HUES48 (cell line): ENCODE results near the gene IRX5.
A peak's percentile ranks its signal among the peaks of the same experiment; 100 is the strongest.

Experiments used
- H3K27ac ChIP-seq: one replicate; pipeline ENCODE4 v1.7.0; 2013; ENCODE audit warnings: low read depth, low read length, inconsistent platforms
- H3K27me3 ChIP-seq: 2 replicates; pipeline ENCODE4 v1.6.1; 2013; ENCODE audit warnings: mild to moderate bottlenecking, low read length; ENCODE audit not compliant: control insufficient read depth, insufficient read depth
- H3K36me3 ChIP-seq: 2 replicates; pipeline ENCODE4 v1.6.1; 2013; ENCODE audit warnings: low read length; ENCODE audit not compliant: control insufficient read depth, insufficient read depth
- H3K4me1 ChIP-seq: 2 replicates; pipeline ENCODE4 v1.6.1; 2013; ENCODE audit warnings: mild to moderate bottlenecking, low read length; ENCODE audit not compliant: control insufficient read depth, insufficient read depth
- H3K4me3 ChIP-seq: 2 replicates; pipeline ENCODE4 v1.5.1; 2013; ENCODE audit warnings: mild to moderate bottlenecking, low read depth, low read length
- H3K9ac ChIP-seq: 2 replicates; pipeline ENCODE4 v1.6.1; 2013; ENCODE audit warnings: mild to moderate bottlenecking, low read depth, low read length, moderate library complexity
- H3K9me3 ChIP-seq: 2 replicates; pipeline ENCODE4 v1.6.1; 2013; ENCODE audit warnings: low read length; ENCODE audit not compliant: control insufficient read depth, insufficient read depth

The IRX5 gene

DNA sequence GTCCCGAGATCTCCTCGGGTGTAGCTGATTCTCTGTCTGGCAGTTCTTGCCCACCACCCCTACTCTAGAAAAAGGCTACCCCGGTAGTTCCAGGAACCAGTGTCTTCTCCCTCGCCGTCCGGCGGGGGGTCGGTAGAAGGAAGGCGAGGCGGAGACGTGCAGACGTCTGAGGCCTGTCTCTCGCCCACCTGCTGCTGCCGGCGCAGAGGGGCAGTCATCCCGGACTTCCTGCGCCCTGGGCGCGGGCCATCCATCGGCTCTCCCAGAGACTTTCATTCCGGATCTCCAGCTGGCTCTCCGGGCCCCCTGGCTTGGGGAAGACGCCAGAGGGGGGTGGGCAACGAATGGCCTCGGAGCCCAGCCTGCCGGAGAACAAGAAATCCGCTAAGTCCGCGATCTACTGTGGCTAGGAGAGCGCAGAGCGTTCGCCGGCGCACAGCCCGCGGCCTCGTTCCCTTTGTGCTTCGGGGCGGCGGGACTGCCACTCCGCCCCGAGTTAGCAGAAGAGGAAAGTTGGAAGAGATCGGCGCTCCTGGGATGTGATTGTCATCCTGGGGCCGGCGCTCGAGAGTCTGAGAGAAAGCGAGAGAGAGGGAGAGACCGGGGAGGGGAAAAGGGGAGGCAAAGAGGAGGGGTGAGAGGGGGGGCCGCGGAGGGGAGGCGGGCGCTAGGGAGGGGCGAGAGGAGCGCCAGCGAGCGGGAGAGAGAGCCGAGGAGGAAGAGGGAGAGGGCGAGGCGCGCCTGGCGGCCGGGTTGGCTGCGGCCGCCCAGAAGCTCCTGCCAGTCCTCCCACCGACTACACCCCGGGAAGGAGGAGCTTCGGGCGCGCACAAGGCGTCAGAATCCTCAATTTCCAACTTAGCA lies at the start of gene IRX5:
Gene IRX5, plus strand, starts transcription at position 861 of the 864 bp plus-strand sequence. CDS start 334 bp downstream, outside the sequence.
- Histone ChIP-seq H3K27me3 (peaks cover 79% of the 10 kb centered on the region), H3K9ac (no peak within 1 kb of the TSS), H3K36me3 (no peaks in the 10 kb centered on the region), H3K4me3 (peak within 1 kb of the TSS; percentile 83), H3K4me1 (peaks cover 21% of the 10 kb centered on the region), H3K27ac (peak within 1 kb of the TSS; percentile 79), H3K9me3 (no peaks in the 10 kb centered on the region)

DNA sequence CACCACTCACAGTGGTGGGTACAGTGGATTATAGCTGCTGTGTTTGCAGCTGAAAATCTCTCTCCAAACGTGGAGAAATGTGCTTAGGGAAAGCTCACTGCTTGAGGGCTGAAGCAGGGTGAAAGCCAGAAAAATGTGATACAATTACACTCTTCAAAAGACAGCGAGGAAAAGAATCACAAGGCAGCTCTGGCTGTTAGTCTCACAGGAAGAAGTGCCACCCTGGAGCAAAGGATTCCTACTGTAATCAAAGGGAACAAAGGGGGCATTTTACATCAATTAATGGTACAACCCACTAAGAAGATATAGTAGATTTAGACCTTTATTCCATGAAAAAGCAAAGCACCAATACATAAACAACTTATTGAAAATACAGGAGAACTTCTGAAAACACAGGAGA lies 48.1 kb upstream of the IRX5 start:
- H3K4me3 ChIP-seq = no peak overlapping the region
- no peak overlapping the region for H3K9ac ChIP-seq
- H3K36me3 ChIP-seq = no peaks in the 10 kb centered on the region
- no peak overlapping the region for H3K27ac ChIP-seq
- H3K9me3 ChIP-seq = no peaks in the 10 kb centered on the region
- no peaks in the 10 kb centered on the region for H3K4me1 ChIP-seq
- H3K27me3 ChIP-seq = no peaks in the 10 kb centered on the region

DNA sequence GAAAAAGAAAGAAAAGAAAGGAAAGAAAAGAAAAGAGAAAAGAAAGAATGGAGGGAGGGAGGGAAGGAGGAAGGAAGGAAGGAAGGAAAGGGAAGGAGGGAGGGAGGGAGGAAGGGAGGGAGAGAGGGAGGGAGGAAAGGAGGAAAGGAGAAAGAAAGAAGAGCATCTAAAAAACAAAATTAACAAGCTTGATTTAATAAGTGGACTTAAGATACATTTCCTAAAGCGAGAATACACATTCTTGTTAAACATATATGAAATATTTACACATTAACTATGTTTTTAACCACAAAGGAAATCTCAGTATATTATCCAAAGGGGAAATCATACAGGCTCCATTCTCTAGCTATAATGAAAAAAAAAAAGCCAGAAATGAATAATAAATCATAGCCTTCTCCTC lies 47.3 kb upstream of the IRX5 start:
- Histone ChIP-seq H3K4me3 (no peak overlapping the region), H3K9ac (no peak overlapping the region), H3K4me1 (no peaks in the 10 kb centered on the region), H3K9me3 (no peaks in the 10 kb centered on the region), H3K27me3 (no peaks in the 10 kb centered on the region), H3K27ac (no peak overlapping the region), H3K36me3 (no peaks in the 10 kb centered on the region)

DNA sequence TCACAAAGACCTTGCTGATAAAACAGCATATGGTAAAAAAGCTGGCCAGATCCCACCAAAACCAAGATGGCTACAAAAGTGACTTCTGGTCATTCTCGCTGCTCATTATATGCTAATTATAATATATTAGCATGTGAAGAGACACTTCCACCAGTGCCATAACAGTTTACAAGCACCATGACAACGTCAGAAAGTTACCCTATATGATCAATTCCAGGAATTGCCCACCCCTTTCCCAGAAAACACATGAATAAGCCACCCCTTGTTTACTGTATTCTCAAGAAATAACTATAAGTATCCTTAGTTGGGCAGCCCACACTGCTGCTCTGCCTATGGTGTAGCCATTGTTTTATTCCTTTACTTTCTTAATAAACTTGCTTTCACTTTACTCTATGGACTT lies 44.6 kb upstream of the IRX5 start:
- no peaks in the 10 kb centered on the region for H3K36me3 ChIP-seq
- no peaks in the 10 kb centered on the region for H3K9me3 ChIP-seq
- no peak overlapping the region for H3K9ac ChIP-seq
- H3K4me3 ChIP-seq = no peak overlapping the region
- H3K27ac ChIP-seq = no peak overlapping the region
- no peaks in the 10 kb centered on the region for H3K4me1 ChIP-seq
- H3K27me3 ChIP-seq = no peaks in the 10 kb centered on the region

DNA sequence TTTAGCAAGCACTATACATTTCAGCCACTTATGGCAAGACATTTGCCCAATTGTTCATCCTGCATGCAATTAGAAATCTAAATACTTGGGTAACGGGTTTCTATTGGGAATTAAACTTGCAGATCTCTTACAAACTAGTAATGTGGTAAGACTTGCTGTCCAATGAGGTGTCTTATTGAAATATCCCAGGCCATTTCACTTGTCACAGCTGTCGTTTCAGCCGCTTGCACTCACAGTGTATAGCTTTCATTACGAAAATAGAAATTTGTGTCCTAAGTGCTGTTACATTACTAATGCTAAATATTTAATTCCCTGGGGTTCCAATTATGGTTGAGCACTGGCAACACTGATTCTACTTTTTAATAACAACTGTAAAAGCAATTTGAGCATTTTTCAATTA lies 40.3 kb upstream of the IRX5 start:
- Histone ChIP-seq H3K9ac (no peak overlapping the region), H3K4me1 (no peaks in the 10 kb centered on the region), H3K36me3 (no peaks in the 10 kb centered on the region), H3K27me3 (no peaks in the 10 kb centered on the region), H3K9me3 (no peaks in the 10 kb centered on the region), H3K27ac (no peak overlapping the region), H3K4me3 (no peak overlapping the region)

DNA sequence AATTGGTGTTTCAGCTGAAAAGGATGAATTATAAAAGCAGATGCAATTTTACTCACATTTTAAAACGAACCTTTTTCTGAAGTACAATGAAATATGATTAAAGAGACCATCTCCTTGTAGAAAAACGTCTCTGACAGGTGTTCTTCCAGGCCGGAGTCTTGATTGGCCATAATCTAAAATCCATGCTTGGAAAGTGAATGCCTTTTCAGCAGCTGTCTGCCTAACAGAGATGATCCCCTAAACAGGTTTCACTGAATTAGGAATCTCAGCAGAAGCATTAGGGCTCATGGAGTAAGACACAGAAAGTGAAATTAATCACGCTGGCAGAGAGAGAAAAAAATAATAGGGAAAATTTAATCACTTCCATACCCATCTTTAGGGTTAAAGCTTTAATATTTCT lies 39.3 kb upstream of the IRX5 start:
- H3K4me1 ChIP-seq = no peaks in the 10 kb centered on the region
- H3K27me3 ChIP-seq = no peaks in the 10 kb centered on the region
- no peak overlapping the region for H3K9ac ChIP-seq
- H3K4me3 ChIP-seq = no peak overlapping the region
- H3K27ac ChIP-seq = no peak overlapping the region
- no peaks in the 10 kb centered on the region for H3K36me3 ChIP-seq
- H3K9me3 ChIP-seq = no peaks in the 10 kb centered on the region

DNA sequence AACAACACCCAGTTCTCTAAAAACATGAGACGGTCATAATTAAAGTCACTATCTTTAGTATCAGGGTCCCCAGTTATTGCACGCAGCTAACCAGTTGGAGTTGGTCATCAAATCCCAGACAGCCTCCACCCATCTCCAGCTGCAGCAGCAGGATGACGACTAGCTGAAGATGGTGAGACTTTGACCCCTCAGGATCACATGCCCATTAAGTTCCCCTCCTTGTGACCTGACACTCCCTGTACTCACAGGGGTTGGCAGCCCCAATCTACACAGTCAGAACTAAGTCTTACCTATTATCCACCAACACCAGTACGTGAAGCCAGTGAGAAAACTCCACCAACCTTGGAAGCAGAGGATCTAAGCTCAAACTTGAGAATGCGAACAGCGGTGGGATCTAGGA lies 37.7 kb upstream of the IRX5 start:
- Histone ChIP-seq H3K9ac (no peak overlapping the region), H3K4me3 (no peak overlapping the region), H3K27ac (no peak overlapping the region), H3K27me3 (no peaks in the 10 kb centered on the region), H3K4me1 (no peaks in the 10 kb centered on the region), H3K9me3 (no peaks in the 10 kb centered on the region), H3K36me3 (no peaks in the 10 kb centered on the region)

DNA sequence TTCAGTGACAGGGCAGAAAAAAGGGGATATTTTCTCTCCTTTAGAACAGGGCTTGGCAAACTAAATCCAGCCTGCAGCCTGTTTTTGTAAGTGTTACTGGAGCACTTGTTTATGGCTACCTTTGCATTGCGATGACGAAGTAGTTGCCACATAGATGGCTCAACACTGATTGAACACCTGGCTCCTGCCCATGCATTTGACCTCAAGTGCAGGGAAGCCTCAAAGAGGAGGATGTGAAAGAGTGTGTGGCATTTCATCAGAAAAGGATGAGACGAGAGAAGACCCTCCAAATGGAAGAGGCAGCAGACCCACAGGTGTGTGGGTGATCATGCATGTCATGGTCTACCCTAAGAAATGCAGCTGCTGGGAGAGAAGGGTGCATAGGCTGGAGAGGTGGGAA lies 32.7 kb upstream of the IRX5 start:
- no peaks in the 10 kb centered on the region for H3K27me3 ChIP-seq
- H3K4me1 ChIP-seq = no peaks in the 10 kb centered on the region
- H3K9ac ChIP-seq = no peak overlapping the region

DNA sequence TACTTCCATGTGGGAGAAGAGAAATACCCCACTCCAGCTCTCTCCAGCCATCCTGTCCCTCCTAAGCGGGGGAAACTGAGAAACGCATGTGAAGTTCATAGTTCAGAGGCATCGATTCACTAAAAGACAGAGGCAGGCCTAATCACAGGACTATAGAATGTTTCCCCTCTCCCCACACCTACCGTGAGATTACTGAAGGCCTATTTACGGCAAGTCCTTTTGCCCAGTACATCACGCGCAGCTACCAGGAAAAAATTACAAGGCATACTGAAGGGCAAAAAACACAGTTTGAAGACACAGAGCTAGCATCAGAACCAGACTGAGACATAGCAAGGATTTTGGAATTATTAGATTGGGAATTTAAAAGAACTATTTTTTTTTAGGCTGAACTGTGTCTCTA lies 29.1 kb upstream of the IRX5 start:
- no peaks in the 10 kb centered on the region for H3K9me3 ChIP-seq
- H3K27ac ChIP-seq = no peak overlapping the region
- no peak overlapping the region for H3K9ac ChIP-seq
- H3K36me3 ChIP-seq = no peaks in the 10 kb centered on the region
- H3K4me1 ChIP-seq = no peaks in the 10 kb centered on the region
- H3K4me3 ChIP-seq = no peak overlapping the region
- no peaks in the 10 kb centered on the region for H3K27me3 ChIP-seq

More for the DNA sequence above, 32.7 kb upstream of the IRX5 start:
- Histone ChIP-seq H3K4me3 (no peak overlapping the region), H3K9me3 (no peaks in the 10 kb centered on the region), H3K36me3 (no peaks in the 10 kb centered on the region), H3K27ac (no peak overlapping the region)

DNA sequence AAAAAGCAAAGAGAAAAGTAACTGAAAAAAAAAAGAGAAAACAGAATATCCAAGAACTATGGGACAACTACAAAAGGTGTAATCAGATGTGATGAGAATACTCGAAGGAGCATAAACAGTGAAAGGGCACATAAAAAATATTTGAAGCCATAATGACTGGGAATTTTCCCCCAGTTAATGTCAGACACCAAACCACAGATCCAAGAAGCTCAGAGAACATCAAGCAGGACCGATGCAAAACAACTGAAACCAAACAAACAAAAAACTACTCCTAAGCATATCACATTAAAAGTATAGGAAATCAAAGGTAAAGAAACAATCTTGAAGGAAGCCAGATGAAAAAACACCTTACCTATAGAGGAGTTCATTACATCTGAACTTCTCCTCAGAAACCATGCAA lies 27.6 kb upstream of the IRX5 start:
- Histone ChIP-seq H3K9ac (no peak overlapping the region), H3K4me3 (no peak overlapping the region), H3K9me3 (no peaks in the 10 kb centered on the region), H3K27ac (no peak overlapping the region), H3K27me3 (no peaks in the 10 kb centered on the region), H3K4me1 (no peaks in the 10 kb centered on the region), H3K36me3 (no peaks in the 10 kb centered on the region)

DNA sequence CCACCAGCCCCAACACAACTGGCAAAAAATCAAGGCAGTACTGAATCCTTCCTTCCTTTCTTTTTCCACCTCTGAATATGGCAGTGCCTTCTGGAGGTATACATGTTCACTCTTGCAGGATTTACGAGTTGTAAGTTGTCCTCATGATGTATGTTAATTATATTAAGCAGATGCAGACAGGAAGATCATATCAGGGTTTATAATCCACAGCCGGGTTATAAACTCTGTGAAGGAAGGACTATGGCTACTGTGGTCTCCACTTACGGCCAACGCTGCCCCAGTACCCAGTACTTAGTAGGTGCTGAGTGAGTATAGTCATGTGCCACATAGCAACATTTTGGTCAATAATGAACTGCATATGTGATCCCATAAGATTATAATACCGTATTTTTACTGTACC lies 19.6 kb upstream of the IRX5 start:
- Histone ChIP-seq H3K4me1 (no peaks in the 10 kb centered on the region), H3K36me3 (no peaks in the 10 kb centered on the region), H3K9ac (no peak overlapping the region), H3K4me3 (no peak overlapping the region), H3K9me3 (no peaks in the 10 kb centered on the region), H3K27ac (no peak overlapping the region), H3K27me3 (no peaks in the 10 kb centered on the region)
